ENCODE data around the gene UQCC2. TPM values are rescaled to one million over a fixed set of nuclear protein-coding genes. Genes with fewer than 3 reads are reported as not detected.

Gene UQCC2
- total RNA-seq, 1 donor from 2014 or later: 54.9 TPM

DNA sequence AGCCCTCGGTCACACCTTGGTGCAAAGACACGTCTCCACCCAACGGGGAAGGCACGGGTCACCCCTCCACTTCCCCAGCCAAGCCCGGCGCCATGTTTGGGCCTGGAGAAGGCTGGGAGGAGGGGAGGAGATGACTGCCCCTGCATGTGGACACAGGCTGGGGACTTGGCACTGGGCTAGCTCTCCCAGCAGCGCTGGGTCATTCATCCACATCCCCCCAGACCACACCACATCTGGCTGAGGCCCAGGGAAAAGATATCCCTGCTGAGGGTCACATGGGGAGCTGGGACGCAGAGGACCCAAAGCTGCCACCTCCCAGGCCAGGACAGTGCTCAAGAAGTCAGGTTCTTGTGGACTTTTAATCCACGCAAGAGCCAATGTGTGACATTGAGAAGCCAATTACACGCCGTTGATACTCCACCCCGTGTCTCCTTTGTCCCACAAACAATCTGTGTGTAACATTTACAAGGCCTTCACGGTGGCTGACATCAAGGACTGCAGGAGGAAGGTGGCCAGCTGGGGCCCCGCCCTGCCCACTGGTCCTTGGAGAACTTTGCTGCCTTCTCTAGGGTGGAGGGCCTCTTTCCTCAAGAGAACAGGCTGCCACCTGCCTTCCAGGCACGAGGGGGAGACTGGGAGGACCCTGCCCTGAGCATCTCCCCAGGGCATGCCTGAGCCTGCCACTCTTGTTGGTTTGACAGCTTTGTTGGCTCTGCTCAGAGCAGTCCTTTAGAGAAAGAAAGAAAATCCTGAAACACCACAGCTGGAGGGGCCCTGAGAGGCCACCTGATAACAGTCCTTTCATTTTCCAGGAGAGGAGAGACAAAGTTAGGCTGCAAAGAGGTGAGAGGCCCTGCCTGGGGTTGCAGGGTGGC, 40.5 kb upstream of the UQCC2 start:
- H3K36me3 Mint-ChIP-seq (ENCODE audit: low read depth, unreplicated experiment): peaks cover 4% of the 10 kb centered on the region
- H3K4me1 Mint-ChIP-seq (ENCODE audit: unreplicated experiment): peaks cover 4% of the 10 kb centered on the region
- DNase-seq (ENCODE audit: low spot score): no peak
- no peak overlapping the region for H3K27ac Mint-ChIP-seq (ENCODE audit: unreplicated experiment)
- H3K27me3 Mint-ChIP-seq (ENCODE audit: unreplicated experiment): peaks cover 11% of the 10 kb centered on the region
- TF ChIP-seq, protein P1, sequence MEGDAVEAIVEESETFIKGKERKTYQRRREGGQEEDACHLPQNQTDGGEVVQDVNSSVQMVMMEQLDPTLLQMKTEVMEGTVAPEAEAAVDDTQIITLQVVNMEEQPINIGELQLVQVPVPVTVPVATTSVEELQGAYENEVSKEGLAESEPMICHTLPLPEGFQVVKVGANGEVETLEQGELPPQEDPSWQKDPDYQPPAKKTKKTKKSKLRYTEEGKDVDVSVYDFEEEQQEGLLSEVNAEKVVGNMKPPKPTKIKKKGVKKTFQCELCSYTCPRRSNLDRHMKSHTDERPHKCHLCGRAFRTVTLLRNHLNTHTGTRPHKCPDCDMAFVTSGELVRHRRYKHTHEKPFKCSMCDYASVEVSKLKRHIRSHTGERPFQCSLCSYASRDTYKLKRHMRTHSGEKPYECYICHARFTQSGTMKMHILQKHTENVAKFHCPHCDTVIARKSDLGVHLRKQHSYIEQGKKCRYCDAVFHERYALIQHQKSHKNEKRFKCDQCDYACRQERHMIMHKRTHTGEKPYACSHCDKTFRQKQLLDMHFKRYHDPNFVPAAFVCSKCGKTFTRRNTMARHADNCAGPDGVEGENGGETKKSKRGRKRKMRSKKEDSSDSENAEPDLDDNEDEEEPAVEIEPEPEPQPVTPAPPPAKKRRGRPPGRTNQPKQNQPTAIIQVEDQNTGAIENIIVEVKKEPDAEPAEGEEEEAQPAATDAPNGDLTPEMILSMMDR (IDR thresholded peaks at IDR 0.05; ENCODE audit: unreplicated experiment): no peak
- H3K4me3 Mint-ChIP-seq (ENCODE audit: unreplicated experiment): no peak overlapping the region
- no peaks in the 10 kb centered on the region for H3K9me3 Mint-ChIP-seq (ENCODE audit: unreplicated experiment)

DNA sequence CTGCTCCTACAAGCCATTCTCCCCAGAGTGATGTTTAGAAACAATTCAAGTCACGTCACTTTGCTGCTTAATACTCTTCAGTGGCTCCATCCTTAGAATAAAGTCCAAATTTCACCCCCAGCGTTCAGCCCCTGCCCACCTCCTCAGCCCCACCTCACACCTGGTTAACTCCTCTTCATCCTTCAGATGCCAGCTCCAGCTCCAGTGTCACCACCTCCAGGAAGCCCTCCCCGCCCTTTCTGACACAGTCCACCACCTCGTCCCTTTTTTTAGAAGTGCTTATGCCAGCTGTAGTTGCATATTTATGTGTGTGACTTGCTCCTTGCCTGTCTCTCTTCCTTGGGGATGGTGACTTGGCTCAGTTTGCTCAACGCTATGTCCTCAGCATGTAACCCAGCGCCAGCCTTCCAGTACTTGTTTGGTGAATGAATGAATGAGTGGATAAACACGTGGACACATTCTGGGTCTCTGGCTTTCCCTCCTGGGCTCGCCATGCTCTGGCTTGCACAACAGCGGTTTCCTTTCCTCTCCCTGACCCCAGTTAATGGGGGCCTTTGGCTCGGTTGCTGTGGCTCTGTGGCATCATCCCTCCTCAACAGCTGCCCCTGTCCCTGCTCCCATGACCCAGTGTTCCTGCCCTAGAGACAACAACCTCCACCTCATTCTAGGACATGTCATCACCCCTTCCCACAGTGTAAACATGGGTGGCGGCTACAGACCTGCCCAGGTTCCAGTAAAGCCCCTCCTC, 38.9 kb upstream of the UQCC2 start:
- H3K36me3 Mint-ChIP-seq (ENCODE audit: low read depth, unreplicated experiment): peaks cover 4% of the 10 kb centered on the region
- no peaks in the 10 kb centered on the region for H3K9me3 Mint-ChIP-seq (ENCODE audit: unreplicated experiment)
- peaks cover 8% of the 10 kb centered on the region for H3K4me1 Mint-ChIP-seq (ENCODE audit: unreplicated experiment)
- TF ChIP-seq, protein P1 (IDR thresholded peaks at IDR 0.05; ENCODE audit: unreplicated experiment): no peak
- DNase-seq (ENCODE audit: low spot score): no peak
- H3K4me3 Mint-ChIP-seq (ENCODE audit: unreplicated experiment): no peak overlapping the region
- peaks cover 13% of the 10 kb centered on the region for H3K27me3 Mint-ChIP-seq (ENCODE audit: unreplicated experiment)
- H3K27ac Mint-ChIP-seq (ENCODE audit: unreplicated experiment): no peak overlapping the region

DNA sequence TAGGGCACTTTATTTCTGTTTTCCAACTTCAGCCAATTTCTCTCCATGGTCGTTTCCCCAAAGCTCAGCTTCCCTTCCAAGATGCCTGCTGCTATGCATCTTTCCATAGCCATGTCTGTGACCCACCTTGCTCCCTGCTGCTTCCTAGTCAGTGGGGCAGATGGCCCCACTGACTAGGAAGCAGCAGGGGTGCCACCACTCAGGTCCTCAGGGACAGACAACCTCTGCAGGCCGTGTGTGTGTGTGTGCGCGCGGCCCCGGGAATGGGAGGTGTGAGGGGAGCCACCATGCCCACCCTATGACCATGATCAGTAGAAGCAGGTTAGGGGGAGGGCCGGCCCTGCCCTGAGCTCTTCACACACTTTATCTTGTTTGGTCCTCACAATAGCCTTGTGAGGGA, 37.9 kb upstream of the UQCC2 start:
- Mint-ChIP-seq H3K9me3 (ENCODE audit: unreplicated experiment) (no peaks in the 10 kb centered on the region), H3K27me3 (ENCODE audit: unreplicated experiment) (peaks cover 14% of the 10 kb centered on the region), H3K36me3 (ENCODE audit: low read depth, unreplicated experiment) (peaks cover 4% of the 10 kb centered on the region), H3K4me1 (ENCODE audit: unreplicated experiment) (peaks cover 9% of the 10 kb centered on the region), H3K4me3 (ENCODE audit: unreplicated experiment) (no peak overlapping the region), H3K27ac (ENCODE audit: unreplicated experiment) (no peak overlapping the region)
- TF ChIP-seq, protein P1 (IDR thresholded peaks at IDR 0.05; ENCODE audit: unreplicated experiment): no peak
- no peak for DNase-seq (ENCODE audit: low spot score)

DNA sequence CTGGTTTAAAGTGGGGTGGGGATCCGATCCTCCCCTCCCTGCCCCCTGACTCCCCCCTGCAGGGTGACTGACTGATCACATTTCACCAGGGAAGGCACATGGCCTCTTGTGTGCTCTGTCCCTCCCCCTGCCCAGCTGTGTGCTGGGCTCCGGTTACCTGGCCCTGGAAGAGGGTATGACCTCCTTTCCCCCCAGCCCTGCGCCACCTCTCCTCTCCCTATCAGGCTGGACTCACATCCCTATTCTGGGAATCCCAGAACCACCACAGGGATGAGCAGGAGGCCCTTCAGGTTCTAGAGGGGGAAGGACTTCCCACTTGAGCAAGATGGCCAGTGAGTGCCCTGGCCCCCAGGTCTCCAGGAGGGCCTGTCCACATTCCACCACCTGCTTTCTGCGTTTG, 37.3 kb upstream of the UQCC2 start:
- TF ChIP-seq, protein P1 (IDR thresholded peaks at IDR 0.05; ENCODE audit: unreplicated experiment): no peak
- Mint-ChIP-seq H3K27ac (ENCODE audit: unreplicated experiment) (no peak overlapping the region), H3K27me3 (ENCODE audit: unreplicated experiment) (peaks cover 14% of the 10 kb centered on the region), H3K4me1 (ENCODE audit: unreplicated experiment) (peaks cover 9% of the 10 kb centered on the region), H3K4me3 (ENCODE audit: unreplicated experiment) (no peak overlapping the region), H3K36me3 (ENCODE audit: low read depth, unreplicated experiment) (peaks cover 4% of the 10 kb centered on the region), H3K9me3 (ENCODE audit: unreplicated experiment) (no peaks in the 10 kb centered on the region)
- no peak for DNase-seq (ENCODE audit: low spot score)

DNA sequence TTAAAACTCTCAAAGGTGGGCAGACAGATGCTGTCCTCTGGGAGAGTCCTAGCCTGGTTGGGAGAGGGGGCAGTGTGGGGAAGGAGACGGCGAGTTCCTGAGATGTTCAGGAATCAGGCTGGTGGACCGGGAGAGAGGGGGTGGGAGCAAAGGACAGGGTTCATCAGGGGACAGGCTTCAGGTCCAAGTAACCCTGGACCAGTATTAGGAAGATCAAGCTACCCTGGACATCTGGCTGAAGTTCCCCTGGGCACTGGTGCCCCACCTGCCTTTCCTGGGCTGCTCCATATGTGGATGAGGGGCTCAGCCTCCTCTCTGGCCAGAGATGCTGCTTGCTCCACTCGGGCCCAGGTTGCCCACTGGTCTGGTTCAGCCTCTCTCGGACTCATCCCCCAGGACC, 36.3 kb upstream of the UQCC2 start:
- H3K4me1 Mint-ChIP-seq (ENCODE audit: unreplicated experiment): peaks cover 9% of the 10 kb centered on the region
- TF ChIP-seq, protein P1 (IDR thresholded peaks at IDR 0.05; ENCODE audit: unreplicated experiment): no peak
- no peaks in the 10 kb centered on the region for H3K9me3 Mint-ChIP-seq (ENCODE audit: unreplicated experiment)
- no peak for DNase-seq (ENCODE audit: low spot score)
- no peak overlapping the region for H3K27ac Mint-ChIP-seq (ENCODE audit: unreplicated experiment)
- no peaks in the 10 kb centered on the region for H3K36me3 Mint-ChIP-seq (ENCODE audit: low read depth, unreplicated experiment)
- H3K4me3 Mint-ChIP-seq (ENCODE audit: unreplicated experiment): no peak overlapping the region
- H3K27me3 Mint-ChIP-seq (ENCODE audit: unreplicated experiment): peaks cover 14% of the 10 kb centered on the region

All from endothelial cell (in vitro differentiated cells).